Smooth muscle cell (in vitro differentiated cells): Measurements from ENCODE around the gene SPAST. TPM values are rescaled to one million over a fixed set of nuclear protein-coding genes. Genes with fewer than 3 reads are reported as not detected.
"Not testable (repeated sequence)": the region's sequence is repeated elsewhere in the genome, so short reads cannot be mapped to it uniquely, and the experiment has no call there.

Source experiments
- DNase-seq: peaks from one replicate; lab custom pipeline; 2025; ENCODE audit not compliant: unreplicated experiment; lab: John Stamatoyannopoulos, UW
- H2AFZ ChIP-seq: fragments of 200-600 bp; sonication (generic); 2 replicates; pipeline ENCODE4 v1.6.0; 2016; ENCODE audit warnings: antibody characterized with exemption, low read depth, mild to moderate bottlenecking
- H3F3A ChIP-seq: fragments of 200-600 bp; sonication (generic); 2 replicates; pipeline ENCODE4 v1.6.0; 2017; ENCODE audit warnings: antibody characterized with exemption, low read depth
- H3K27ac ChIP-seq: fragments of 200-600 bp; sonication (generic); 2 replicates; pipeline ENCODE4 v1.5.1; 2016; ENCODE audit warnings: low read depth, mild to moderate bottlenecking
- H3K27me3 ChIP-seq: fragments of 200-600 bp; sonication (generic); 2 replicates; pipeline ENCODE4 v1.6.1; 2016; ENCODE audit warnings: low read depth, mild to moderate bottlenecking
- H3K36me3 ChIP-seq: fragments of 200-600 bp; sonication (generic); 2 replicates; pipeline ENCODE4 v1.5.1; 2016; ENCODE audit warnings: low read depth
- H3K4me1 ChIP-seq: fragments of 200-600 bp; sonication (generic); 2 replicates; pipeline ENCODE4 v1.5.1; 2016; ENCODE audit warnings: low read depth
- H3K4me2 ChIP-seq: fragments of 200-600 bp; sonication (generic); 2 replicates; pipeline ENCODE4 v1.6.0; 2016; ENCODE audit warnings: mild to moderate bottlenecking
- H3K4me3 ChIP-seq: fragments of 200-600 bp; sonication (generic); 2 replicates; pipeline ENCODE4 v1.5.1; 2016; ENCODE audit warnings: mild to moderate bottlenecking
- H3K79me2 ChIP-seq: fragments of 200-600 bp; sonication (generic); 2 replicates; pipeline ENCODE4 v1.6.0; 2016; ENCODE audit warnings: low read depth, mild to moderate bottlenecking
- H3K9ac ChIP-seq: fragments of 200-600 bp; sonication (generic); 2 replicates; pipeline ENCODE4 v1.6.0; 2016; ENCODE audit warnings: low read depth
- H3K9me3 ChIP-seq: fragments of 200-600 bp; sonication (generic); replicated peaks from 2 replicates; pipeline ENCODE4 v1.5.1; 2016; ENCODE audit warnings: low read depth
- H4K20me1 ChIP-seq: fragments of 200-600 bp; sonication (generic); 2 replicates; pipeline ENCODE4 v1.6.0; 2016; ENCODE audit warnings: low read depth
- CTCF ChIP-seq: fragments of 200-600 bp; sonication (generic); IDR thresholded peaks from 2 replicates; pipeline ENCODE4 v1.5.1; 2017; ENCODE audit warnings: borderline replicate concordance, mild to moderate bottlenecking, antibody characterized with exemption; ENCODE audit not compliant: insufficient read depth, poor library complexity, severe bottlenecking
- WGBS: methylation state at CpG from one replicate; pipeline ENCODE4 v1.1.7; 2016; ENCODE audit warnings: low lambda C conversion rate; 5-methylcytosine and 5-hydroxymethylcytosine counted together
- polyA plus RNA-seq: library from polyadenylated mRNA; unstranded; fragments of >200 nt; fragmentation: Nextera tagmentation; extraction: Ambion mirVana; gene quantifications from 2 replicates; pipeline ENCODE4 v1.2.1, GENCODE V29; 2016
- total RNA-seq: library from RNA; depleted of rRNA; stranded (reverse); fragments of >200 nt; gene quantifications from 2 replicates; pipeline ENCODE4 v1.2.3, GENCODE V29; 2014

The SPAST gene
- total and polyA plus RNA-seq, 2 experiments from 2014 or later = 6.2 to 24.4 TPM

GRCh38 chr2:32136097-32136496 lies 72.7 kb downstream of the SPAST start:
- Histone ChIP-seq H3K4me1 (no peaks in the 10 kb centered on the region), H3K27ac (peak overlapping the region; percentile 61), H3K27me3 (no peaks in the 10 kb centered on the region), H3K9ac (no peak overlapping the region), H3K4me2 (peak overlapping the region; percentile 3), H3K4me3 (no peak overlapping the region), H3K9me3 (no peaks in the 10 kb centered on the region), H3F3A (no peaks in the 10 kb centered on the region), H2AFZ (no peak overlapping the region), H3K79me2 (no peaks in the 10 kb centered on the region), H4K20me1 (no peaks in the 10 kb centered on the region), H3K36me3 (no peaks in the 10 kb centered on the region)
- DNase-seq = no peak
- WGBS = 60% methylated on average over 4 of the region's 4 CpGs
- no peak for TF ChIP-seq CTCF

GRCh38 chr2:32151544-32151943 lies 88.2 kb downstream of the SPAST start:
- not testable (repeated sequence) for H3K36me3 ChIP-seq

DNA sequence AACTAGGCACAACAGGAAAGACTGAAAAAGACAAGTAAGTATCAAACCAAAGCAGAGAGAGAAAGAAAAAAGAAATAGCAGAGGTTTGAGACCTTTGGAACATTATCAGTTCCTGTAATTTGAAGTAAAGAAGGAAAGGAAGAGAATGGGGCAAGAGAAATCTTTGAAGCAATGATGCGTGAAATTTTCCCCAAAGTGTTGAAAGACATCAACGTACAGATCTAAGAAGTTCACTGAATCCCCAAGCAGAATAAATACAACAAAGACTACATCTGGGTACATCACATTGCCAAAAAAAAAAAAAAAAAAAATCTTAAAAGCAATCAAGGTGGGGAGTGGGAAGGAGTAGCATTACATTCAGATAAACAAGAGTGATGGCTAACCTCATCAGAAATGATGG lies 96.3 kb downstream of the SPAST start:
- H3K27me3 ChIP-seq = no peaks in the 10 kb centered on the region
- no peaks in the 10 kb centered on the region for H3K9me3 ChIP-seq
- H3K36me3 ChIP-seq = no peaks in the 10 kb centered on the region
- H4K20me1 ChIP-seq = no peaks in the 10 kb centered on the region
- no peak overlapping the region for H2AFZ ChIP-seq
- no peaks in the 10 kb centered on the region for H3K4me1 ChIP-seq
- H3K4me2 ChIP-seq = no peak overlapping the region
- no peak for TF ChIP-seq CTCF
- H3K27ac ChIP-seq = no peak overlapping the region
- WGBS = 93% methylated on average over 2 of the region's 2 CpGs
- H3K4me3 ChIP-seq = no peak overlapping the region
- no peak for DNase-seq
- H3K79me2 ChIP-seq = no peaks in the 10 kb centered on the region
- H3F3A ChIP-seq = no peaks in the 10 kb centered on the region
- no peak overlapping the region for H3K9ac ChIP-seq

More at GRCh38 chr2:32151544-32151943, 88.2 kb downstream of the SPAST start:
- H3K9me3 ChIP-seq, H3K79me2 ChIP-seq, H3K9ac ChIP-seq, H3K4me2 ChIP-seq, H3K27ac ChIP-seq, H3K4me3 ChIP-seq, DNase-seq, H2AFZ ChIP-seq, H4K20me1 ChIP-seq, H3K27me3 ChIP-seq, H3K4me1 ChIP-seq, H3F3A ChIP-seq: not testable (repeated sequence)
- WGBS = 97% methylated on average over 14 of the region's 14 CpGs

DNA sequence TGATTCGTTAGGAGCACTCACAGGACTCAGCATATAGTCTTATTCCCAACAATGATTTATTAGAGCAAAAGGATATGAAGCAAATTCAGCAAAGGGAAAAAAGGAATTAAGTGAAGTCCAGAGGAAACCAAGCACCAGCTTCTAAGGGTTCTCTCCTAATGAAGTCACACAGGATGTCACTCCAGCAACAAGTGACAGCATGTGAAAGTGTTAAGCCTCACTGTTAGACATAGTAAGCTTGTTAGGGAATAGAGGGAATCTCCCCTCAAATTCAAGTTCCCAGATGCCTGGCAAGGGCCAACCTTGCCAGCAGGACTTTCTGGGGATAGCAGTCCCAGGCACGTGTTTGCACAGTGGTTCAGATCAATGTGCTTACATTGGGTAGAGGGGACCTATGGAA lies 97.9 kb downstream of the SPAST start:
- Histone ChIP-seq H3K9me3 (no peaks in the 10 kb centered on the region), H3K27me3 (no peaks in the 10 kb centered on the region), H3K4me1 (no peaks in the 10 kb centered on the region), H3K4me3 (no peak overlapping the region), H3K36me3 (no peaks in the 10 kb centered on the region), H2AFZ (no peak overlapping the region), H4K20me1 (no peaks in the 10 kb centered on the region), H3K4me2 (no peak overlapping the region), H3K27ac (no peak overlapping the region), H3F3A (no peaks in the 10 kb centered on the region), H3K9ac (no peak overlapping the region), H3K79me2 (peaks cover 4% of the 10 kb centered on the region)
- no peak for DNase-seq
- TF ChIP-seq CTCF = no peak
- 86% methylated on average over 2 of the region's 2 CpGs for WGBS

- H3K9me3 ChIP-seq, H3F3A ChIP-seq, H4K20me1 ChIP-seq, H3K9ac ChIP-seq, H2AFZ ChIP-seq, H3K4me1 ChIP-seq, H3K36me3 ChIP-seq, DNase-seq, H3K27me3 ChIP-seq, H3K27ac ChIP-seq: not testable (repeated sequence)
- peaks cover 25% of the 10 kb centered on the region for H3K79me2 ChIP-seq
- WGBS = 91% methylated on average over 10 of the region's 10 CpGs
- H3K4me2 ChIP-seq = peak overlapping the region; percentile 85
- H3K4me3 ChIP-seq = peak overlapping the region; percentile 79
These were observed 100.9 kb downstream of the SPAST start for GRCh38 chr2:32164254-32164653.

GRCh38 chr2:32165027-32165347 lies 101.6 kb downstream of the SPAST start:
- H3K27me3 ChIP-seq, DNase-seq, H3F3A ChIP-seq, H3K36me3 ChIP-seq, H4K20me1 ChIP-seq, H3K9me3 ChIP-seq, H3K4me1 ChIP-seq: not testable (repeated sequence)
- Histone ChIP-seq H2AFZ (peak overlapping the region; percentile 79), H3K4me3 (peak overlapping the region; percentile 79), H3K4me2 (peak overlapping the region; percentile 85), H3K27ac (peak overlapping the region; percentile 74), H3K9ac (peak overlapping the region; percentile 39), H3K79me2 (peaks cover 25% of the 10 kb centered on the region)
- WGBS = 7% methylated on average over 13 of the region's 13 CpGs
